HL-60 (cell line): Measurements from ENCODE around the gene ZNF454.

ENCODE experiments used
- CTCF ChIP-seq: IDR thresholded peaks from one replicate; pipeline ENCODE4 v1.5.1; 2011; ENCODE audit warnings: low read length, control low read depth, inconsistent platforms; ENCODE audit not compliant: insufficient read depth
- GABPA ChIP-seq: IDR thresholded peaks from 2 replicates; pipeline ENCODE4 v1.6.1; 2012; ENCODE audit warnings: low read depth
- POLR2AphosphoS5 ChIP-seq: IDR thresholded peaks from 2 replicates; pipeline ENCODE4 v1.6.1; 2012; ENCODE audit warnings: low read depth
- REST ChIP-seq: IDR thresholded peaks from 2 replicates; pipeline ENCODE4 v1.6.1; 2012; ENCODE audit warnings: low read depth; ENCODE audit not compliant: insufficient replicate concordance

- TF ChIP-seq POLR2AphosphoS5 (no peak), CTCF (no peak), REST (no peak), GABPA (no peak)
Measured at GRCh38 chr5:178902849-178903248, 38.1 kb upstream of the ZNF454 start.
